Skin of body (tissue), 2 donors: ENCODE data around the gene RAB8A. TPM values are rescaled to one million over a fixed set of nuclear protein-coding genes. Genes with fewer than 3 reads are reported as not detected.

Source experiments
- DNase-seq: peaks from one replicate; lab custom pipeline; 2025; lab: John Stamatoyannopoulos, UW
- total RNA-seq: library from RNA; depleted of rRNA; stranded (reverse); fragments of >200 nt; gene quantifications from one replicate; pipeline ENCODE4 v1.2.3, GENCODE V29; 2014

RAB8A gene
- total RNA-seq: 46.7 TPM

GRCh38 chr19:16111160-16111908 is at the start of gene RAB8A:
RAB8A (plus strand) TSS chr19:16111889; CDS start chr19:16111902, 13 bp downstream.
- peak; percentile 99 for DNase-seq

DNA sequence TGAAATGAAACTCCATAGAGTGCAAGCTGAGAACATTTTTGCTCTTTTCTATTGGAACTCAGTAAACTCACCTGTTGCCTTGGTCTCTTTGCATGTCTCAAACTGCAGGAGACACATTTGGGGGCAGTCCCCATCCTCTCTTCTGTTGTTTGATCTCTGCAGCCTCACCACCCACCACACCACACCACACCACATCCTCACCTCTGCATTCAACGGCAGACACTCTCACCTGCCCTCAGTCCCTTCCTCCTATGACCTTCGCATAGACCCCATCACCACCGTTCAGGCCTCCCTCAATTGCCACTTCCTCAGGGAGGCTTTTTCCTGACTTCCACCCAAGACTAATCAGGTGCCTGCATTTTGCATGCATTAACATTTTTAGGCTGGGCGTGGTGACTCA is 49.7 kb upstream of the RAB8A start:
- DNase-seq: no peak

GRCh38 chr19:16062789-16063188 is 48.9 kb upstream of the RAB8A start:
- no peak for DNase-seq

- no peak for DNase-seq
Measured at GRCh38 chr19:16064209-16064889, 47.3 kb upstream of the RAB8A start.

GRCh38 chr19:16066611-16067104 is 45.0 kb upstream of the RAB8A start:
- no peak for DNase-seq

DNA sequence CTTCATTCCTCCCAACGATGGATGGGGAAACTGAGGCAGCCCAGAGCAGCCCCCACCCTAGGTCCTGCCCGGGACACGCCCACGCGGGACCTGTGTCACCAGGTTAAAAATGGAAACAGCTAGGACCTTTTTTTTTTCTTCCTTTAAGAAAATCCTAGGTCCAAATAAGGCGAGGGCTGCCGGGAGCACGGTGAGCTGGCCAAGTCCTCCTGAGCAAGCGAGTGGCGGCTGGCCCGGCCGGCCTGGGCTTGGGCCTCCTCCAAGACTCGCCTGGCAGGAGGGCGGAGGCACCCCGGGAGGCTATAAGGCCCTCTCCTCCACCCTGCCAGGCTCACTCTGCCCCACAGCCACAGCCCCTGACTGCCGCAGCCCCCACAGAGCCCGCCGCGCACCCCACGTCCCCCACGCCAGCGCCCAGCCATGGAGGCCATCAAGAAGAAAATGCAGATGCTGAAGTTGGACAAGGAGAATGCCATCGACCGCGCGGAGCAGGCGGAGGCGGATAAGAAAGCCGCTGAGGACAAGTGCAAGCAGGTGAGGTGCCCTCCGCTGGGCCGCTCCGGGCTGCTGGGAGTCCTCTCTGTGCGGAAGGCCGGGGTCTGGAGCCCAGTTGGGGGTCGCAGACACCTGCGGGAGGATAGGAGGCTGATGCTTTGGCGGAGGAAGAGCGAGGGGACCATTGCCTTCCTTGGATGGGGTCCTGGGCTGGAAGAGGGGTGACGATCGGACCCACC is 44.3 kb upstream of the RAB8A start:
- no peak for DNase-seq

- no peak for DNase-seq
Measured at GRCh38 chr19:16068696-16069259, 42.9 kb upstream of the RAB8A start.

- no peak for DNase-seq
Measured at GRCh38 chr19:16069813-16070365, 41.8 kb upstream of the RAB8A start.

GRCh38 chr19:16070366-16070990 is 41.2 kb upstream of the RAB8A start:
- no peak for DNase-seq

GRCh38 chr19:16071072-16071691 is 40.5 kb upstream of the RAB8A start:
- DNase-seq: no peak

- DNase-seq: no peak
Measured at GRCh38 chr19:16073481-16073880, 38.2 kb upstream of the RAB8A start.

DNA sequence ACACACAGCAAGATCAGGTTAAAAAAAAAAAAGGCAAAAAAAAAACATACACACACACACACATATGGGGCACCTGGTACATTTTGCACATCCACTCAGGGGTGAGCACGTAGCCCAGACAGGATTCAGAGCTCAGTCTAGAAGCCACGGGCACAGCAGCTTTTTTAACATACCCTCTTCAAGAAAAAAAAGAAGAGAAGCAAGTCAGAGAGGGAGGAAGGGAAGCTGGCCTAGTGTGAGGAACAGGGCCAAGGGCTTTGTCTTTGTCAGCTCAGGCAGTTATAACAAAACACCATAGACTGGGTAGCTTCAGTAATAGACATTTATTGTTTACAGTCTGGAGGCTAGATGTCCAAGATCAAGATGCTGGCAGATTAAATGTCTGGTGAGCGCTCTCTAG is 37.7 kb upstream of the RAB8A start:
- no peak for DNase-seq

GRCh38 chr19:16074488-16075365 is 37.0 kb upstream of the RAB8A start:
- no peak for DNase-seq

DNA sequence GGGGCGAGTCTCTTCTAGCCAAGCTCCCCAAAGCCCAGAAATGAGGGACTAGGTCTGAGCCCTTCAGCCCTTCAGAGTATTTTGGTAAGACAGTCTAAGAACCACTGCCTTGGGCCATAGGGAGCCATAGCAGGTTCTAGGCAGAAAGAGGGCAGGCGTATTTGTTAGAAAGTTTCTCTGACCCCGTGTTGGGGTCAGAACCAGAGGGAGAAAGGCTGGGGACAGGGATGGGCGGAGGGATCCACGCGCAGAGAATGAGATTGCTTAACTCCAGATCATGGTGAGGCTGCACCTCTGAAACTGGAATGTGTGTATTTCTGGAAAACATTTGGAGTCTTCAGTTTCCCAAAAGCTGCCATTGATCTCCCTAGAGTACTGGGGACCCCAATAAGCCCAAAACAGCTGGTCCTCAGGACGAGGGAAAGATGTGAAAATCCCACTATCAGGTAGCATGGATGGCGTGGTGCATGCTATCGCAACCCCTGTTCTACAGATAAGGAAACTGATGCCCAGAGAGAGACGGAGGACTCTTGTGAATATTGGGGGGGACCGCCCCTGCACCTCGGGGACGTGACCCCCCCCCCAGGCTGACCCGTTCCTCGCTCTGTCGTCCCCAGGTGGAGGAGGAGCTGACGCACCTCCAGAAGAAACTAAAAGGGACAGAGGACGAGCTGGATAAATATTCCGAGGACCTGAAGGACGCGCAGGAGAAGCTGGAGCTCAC is 36.1 kb upstream of the RAB8A start:
- no peak for DNase-seq

- DNase-seq: peak; percentile 94
Measured at GRCh38 chr19:16076154-16076957, 35.3 kb upstream of the RAB8A start, which contains the start of gene TPM4. TPM4 (plus strand) TSS chr19:16076495; CDS start chr19:16076566, 71 bp downstream.

DNA sequence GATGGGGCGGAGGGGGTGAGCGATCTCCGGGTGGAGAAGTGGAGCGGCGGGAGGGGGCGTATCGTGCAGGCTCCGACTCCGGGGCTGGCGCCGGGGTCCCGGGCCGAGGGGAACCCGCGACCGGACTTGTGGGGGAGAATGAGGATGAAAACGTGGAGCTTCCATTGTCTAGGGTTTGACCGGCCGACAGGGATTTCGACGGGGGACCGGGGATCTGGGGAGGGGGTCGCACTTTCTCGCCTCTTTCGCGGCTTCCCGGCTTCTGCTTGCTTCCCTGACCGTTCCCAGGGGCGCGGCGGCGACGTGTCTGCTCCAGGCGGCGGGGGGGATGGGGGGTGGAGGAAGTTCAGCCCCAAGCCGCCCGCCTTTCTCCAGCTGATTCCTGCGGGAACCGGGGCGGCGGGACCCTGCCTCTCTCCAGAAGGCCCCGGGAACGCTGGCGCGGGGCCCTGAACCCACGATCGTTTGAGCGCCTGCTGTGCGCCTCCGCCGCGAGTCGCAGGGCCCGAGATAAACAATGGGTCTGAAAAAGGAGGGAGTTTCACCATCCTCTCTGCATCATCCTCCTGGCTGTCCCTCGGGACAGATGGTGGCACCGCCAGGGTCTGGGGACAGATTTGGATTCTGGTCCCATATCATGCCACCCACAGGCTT is 34.6 kb upstream of the RAB8A start:
- DNase-seq: no peak
